ENCODE measurements around the gene OR52K2.

GRCh38 chr11:4416306-4416705, 32.8 kb upstream of the OR52K2 start:
- TF ChIP-seq POLR2AphosphoS5 (IDR thresholded peaks at IDR 0.05; ENCODE audit: low read depth, low read length) (no peak), POLR2A (IDR thresholded peaks at IDR 0.05; ENCODE audit: low read depth, low read length) (no peak), SPI1 (IDR thresholded peaks at IDR 0.05; ENCODE audit: low read depth, low read length) (no peak), TAF1 (IDR thresholded peaks at IDR 0.05; ENCODE audit: low read depth, low read length) (no peak), PAX5 (IDR thresholded peaks at IDR 0.05; ENCODE audit: insufficient read depth, low read length, severe bottlenecking) (no peak), POU2F2 (IDR thresholded peaks at IDR 0.05; ENCODE audit: low read depth, low read length) (no peak)
